D721Med (cell line): ENCODE measurements around the gene VEGFC.

Source experiments
- DNase-seq: peaks from one replicate; pipeline ENCODE4 v3.0.0; 2011; ENCODE audit warnings: low spot score; ENCODE audit not compliant: insufficient read length
- FAIRE-seq: peaks from 2 replicates; lab custom pipeline; 2011; peaks lifted over from hg19 to GRCh38; lab: Jason Lieb, UNC
- CTCF ChIP-seq: IDR thresholded peaks from 2 replicates; pipeline ENCODE4 v1.5.1; 2012; ENCODE audit warnings: mild to moderate bottlenecking, control low read depth; ENCODE audit not compliant: insufficient read depth; ENCODE audit errors: missing control alignments

VEGFC gene

GRCh38 chr4:176834531-176834930 is 41.8 kb upstream of the VEGFC start:
- no peak for FAIRE-seq
- DNase-seq, result no peak
- TF ChIP-seq CTCF, result no peak

- FAIRE-seq (no peak), DNase-seq (no peak)
Measured at GRCh38 chr4:176833400-176834175, 40.9 kb upstream of the VEGFC start.

GRCh38 chr4:176830971-176831370 is 38.2 kb upstream of the VEGFC start:
- TF ChIP-seq CTCF, result no peak
- DNase-seq (no peak), FAIRE-seq (no peak)

More at GRCh38 chr4:176833400-176834175, 40.9 kb upstream of the VEGFC start:
- TF ChIP-seq CTCF, result no peak

GRCh38 chr4:176825586-176825985 is 32.9 kb upstream of the VEGFC start:
- FAIRE-seq (no peak), DNase-seq (no peak)
- TF ChIP-seq CTCF, result no peak

- no peak for FAIRE-seq
- TF ChIP-seq CTCF, result no peak
Measured at GRCh38 chr4:176824645-176825366, 32.1 kb upstream of the VEGFC start.

GRCh38 chr4:176818531-176818930 is 25.8 kb upstream of the VEGFC start:
- DNase-seq, result no peak
- no peak for FAIRE-seq
- no peak for TF ChIP-seq CTCF

More at GRCh38 chr4:176824645-176825366, 32.1 kb upstream of the VEGFC start:
- no peak for DNase-seq

- no peak for TF ChIP-seq CTCF
- FAIRE-seq (no peak), DNase-seq (no peak)
Measured at GRCh38 chr4:176817204-176817603, 24.5 kb upstream of the VEGFC start.
